Fibroblast of the conjunctiva (primary cell): ENCODE data around the gene TCAIM.

ENCODE experiments used
- DNase-seq: peaks from one replicate; pipeline ENCODE4 v3.0.0-alpha.2; 2010; ENCODE audit warnings: low read depth

The TCAIM gene, protein sequence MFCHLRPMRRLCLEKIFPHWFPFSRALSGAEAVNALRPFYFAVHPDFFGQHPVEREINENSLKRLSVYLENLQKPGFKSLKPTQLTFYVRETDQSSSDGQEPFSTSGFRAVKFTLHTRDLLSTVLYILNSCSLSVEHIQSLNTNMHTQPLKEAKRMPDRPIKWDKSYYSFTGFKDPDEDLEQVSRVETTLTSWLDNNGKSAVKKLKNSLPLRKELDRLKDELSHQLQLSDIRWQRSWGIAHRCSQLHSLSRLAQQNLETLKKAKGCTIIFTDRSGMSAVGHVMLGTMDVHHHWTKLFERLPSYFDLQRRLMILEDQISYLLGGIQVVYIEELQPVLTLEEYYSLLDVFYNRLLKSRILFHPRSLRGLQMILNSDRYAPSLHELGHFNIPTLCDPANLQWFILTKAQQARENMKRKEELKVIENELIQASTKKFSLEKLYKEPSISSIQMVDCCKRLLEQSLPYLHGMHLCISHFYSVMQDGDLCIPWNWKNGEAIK

DNA sequence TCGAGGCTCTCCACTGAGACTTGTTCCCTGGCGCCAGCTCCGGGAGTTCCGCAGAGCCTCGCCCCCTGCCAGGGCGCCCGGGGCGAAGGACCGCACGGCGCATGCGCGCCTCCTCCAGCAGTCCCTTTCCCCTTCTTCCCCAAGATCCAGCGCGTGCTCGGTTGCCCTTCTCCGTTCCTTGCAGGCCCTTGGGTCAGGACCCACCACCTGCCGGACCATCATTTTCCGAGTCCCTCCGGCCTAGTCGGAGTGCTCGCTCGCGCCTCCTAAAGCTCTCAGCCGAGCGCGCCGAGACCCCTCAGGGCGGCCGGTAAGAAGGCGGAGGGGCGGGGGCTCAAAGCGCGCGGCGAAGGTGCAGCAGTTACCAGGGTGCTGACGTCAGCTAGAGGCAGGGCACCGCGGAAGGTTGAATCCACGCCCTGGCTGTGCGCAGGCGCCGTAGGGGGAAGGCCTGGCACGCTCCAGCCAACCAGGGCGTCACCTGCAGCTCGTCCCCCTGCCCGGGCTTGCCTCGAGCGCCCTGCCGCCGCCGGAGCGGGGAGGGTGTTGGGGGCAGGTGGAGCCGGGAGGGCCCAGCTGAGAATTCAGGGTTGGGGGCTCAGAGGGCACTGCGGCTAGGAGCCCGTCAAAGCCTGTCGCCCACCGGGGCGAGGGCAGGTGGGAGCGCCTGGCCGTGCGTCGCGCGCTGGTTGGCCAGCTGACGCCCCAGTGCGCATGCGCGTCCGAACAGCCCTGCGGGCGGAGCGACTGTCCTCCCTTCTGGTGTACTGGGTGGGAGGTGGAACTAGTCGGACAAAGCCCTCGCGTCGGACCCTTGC is at the start of gene TCAIM:
Gene TCAIM, plus strand, starts transcription at position 757 of the 818 bp plus-strand sequence. CDS start 16,017 bp downstream, outside the sequence.
- DNase-seq, result peak; percentile 96

DNA sequence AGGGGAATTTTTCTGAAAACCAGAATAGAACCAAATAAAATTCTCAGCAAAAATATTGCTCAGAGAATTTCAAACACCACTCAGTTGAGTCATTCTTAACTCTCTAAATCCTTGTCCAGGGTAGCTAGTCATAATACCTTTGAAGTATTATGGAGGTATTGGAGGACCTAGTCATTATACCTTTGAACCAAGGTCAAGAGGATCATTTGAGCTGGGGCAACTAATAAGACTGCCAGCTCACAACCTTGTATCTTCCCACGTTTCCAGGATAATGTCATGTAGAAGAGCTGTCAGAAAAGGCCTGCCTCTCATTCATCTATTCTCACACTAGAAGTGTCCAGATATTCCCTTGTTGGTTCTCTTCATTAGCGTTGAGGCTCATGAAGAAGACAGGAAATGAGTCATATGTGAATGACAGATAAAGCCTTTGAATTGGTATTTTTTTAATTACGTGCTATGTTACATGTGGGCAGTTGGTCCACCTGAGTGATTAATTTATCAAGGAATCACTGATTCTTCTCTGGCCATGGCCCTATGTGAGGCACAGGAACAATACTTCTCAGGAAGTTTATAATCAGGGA is 48.6 kb upstream of the TCAIM start:
- no peak for DNase-seq

DNA sequence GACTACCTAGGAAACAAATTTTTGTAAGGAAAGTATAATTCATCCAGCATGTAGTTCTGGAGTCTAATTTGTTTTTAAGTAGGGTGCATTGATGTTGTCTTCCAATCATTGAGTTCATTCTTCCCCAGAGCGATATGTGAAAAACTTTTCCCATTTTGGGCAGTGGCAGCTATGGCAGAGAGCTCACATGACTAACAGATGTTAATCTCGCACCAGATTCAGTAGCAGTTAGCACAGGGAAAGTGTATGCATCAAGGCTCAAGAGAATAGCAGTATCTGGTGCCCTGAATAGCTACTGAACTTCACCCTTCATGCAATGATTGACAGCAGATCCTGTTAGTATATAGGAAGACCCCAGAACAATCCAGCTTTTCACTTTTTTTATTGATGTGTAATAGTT is 46.3 kb upstream of the TCAIM start:
- DNase-seq, result no peak

DNA sequence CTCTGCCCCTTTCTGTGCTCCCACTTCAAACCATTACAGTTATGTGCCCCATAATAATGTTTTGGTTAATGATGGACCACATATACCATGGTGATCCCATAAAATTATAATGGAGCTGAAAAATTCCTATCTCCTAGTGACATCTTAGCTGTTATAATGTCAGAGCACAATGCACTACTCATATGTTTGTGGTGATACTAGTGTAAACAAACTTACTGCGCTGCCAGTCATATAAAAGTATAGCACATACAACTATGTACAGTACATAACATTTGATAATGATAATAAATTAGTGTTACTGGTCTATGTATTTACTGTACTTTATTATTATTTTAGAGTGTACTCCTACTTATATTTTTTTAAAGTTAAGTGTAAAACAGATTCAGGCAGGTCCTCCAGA is 45.6 kb upstream of the TCAIM start:
- no peak for DNase-seq

DNA sequence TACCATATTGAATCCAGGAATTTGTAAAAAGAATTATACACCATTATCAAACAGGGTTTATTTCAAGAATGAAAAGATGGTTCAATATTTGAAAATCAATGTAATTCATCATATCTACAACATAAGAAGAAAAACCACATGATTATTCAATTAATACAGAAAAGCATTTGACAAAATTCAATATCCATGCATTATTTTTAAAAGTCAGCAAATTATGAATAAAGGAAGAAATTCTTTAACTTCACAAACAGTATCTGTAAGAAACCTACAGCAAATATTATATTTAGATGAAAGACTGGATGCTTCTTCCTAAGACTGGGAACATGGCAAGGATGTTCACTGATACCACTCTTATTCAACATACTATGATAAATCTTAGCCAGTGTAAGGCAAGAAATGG is 41.3 kb upstream of the TCAIM start:
- DNase-seq, result no peak

DNA sequence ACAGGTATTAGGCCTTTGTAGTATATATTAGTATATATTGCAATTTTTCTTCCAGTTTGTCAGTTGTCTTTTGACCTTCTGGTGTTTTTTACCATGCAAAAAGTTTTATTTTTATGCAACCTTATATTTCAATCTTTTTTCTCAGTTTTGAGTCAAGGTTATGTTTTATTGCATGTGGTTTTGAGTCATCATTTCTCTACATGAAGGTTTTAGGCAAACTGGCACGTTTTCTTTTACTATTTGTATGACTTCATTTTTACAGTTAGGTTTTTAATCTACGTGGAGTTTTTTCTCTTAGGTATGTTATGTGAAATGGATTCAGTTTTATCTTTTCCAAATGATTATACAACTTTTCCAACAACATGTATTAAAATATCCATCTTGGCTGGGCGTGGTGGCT is 36.8 kb upstream of the TCAIM start:
- no peak for DNase-seq

DNA sequence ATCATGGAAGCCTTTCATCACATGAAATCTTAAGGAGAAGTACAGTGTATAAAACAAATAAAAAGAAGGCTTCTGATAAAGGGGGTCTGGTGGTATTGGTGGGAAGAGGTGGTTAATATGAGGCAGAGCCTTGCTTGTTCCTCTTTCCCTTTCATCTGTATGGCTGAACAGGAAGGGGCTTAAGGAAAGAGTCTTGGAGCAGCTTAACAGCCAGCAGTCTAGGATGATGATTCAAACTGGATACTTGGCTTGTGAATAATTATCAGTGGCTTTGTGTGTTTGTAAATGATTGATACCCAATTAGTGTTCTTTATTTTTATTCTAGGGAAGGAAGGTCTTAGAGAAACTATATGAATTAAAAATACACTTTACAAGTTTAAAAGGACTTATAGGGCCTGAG is 29.1 kb upstream of the TCAIM start:
- no peak for DNase-seq

DNA sequence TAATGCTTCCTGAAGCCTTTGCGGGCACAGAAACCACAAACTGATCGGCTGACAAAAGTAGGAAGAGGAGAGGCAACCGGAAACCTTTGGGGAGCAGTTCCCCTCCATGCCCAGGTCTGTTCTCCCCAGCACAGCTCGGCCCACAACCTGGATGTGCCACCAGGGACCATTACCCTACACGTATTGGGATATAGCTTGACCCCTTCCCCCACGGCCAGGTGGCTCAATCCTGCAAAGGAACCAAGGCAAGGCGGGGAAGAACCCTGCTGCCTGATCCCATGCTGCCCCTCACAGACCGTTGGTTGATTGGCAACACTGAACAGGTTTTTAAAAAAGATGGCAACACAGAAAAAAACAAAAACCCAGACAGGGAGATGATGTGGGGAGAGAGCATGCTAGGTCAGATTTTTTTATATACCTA is 19.7 kb upstream of the TCAIM start:
- DNase-seq, result no peak

DNA sequence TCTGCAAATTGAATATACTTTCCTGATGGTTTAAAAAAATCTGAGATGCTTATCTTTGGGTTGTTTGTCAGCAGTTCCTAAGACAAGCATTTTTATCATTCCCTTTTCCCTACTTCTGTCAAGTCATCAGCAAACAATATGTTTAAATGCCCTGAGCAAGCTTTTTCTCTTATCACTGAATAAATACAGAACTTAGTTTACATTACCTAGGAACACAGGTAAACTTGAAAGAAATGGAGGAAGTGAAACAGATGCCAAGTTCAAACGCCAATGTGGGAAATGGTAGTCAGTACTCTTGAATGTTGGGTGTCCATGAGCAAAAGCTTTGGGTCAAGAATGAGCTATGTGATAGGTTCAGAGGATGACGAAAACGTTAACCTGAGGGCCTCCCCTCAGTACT is 17.2 kb upstream of the TCAIM start:
- no peak for DNase-seq

DNA sequence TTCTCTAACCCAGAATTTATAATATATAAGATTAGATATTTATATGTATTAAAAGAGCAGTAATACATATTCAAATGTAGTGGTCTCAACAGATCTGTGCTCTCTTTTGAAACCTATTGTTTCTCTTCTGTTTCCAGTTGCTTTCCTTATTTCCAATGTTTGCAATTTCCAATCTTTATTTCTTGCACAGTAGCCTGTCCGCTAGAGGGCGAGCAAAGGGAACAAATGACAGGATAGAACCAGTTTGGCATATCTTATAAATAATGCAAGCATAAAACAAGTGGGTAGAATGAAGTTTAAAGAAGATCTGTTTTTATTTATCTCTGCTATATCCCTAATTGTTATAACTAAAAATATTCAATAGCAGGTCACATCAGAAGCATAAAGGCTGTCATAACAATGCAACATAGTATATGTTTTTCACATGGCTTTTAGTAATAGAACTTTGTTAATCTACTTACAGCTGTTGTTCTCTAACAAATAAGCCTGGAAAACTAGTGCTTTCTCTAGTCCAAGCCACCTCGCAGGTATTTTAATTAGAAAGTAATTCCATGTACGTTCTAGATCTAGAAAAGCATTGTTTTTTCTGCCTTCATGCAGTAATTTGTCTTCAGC is 15.1 kb upstream of the TCAIM start:
- DNase-seq, result peak; percentile 46

DNA sequence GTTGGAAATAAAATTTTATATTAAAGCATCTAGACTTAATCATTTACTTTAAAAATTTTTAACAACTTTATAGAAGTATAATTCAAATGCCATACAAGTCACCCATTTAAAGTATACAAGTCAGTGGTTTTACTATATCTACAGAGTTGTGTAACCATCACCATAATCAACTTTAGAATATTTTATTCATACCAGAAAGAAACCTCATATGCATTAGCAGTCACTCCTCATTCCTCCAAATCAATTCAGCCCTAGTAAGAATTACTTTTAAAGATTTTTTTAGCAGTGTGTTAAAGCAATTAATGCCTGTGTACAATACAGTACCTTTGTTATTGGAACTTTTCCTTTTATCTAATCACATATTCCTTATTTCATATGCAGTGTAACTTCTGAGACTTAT is 14.0 kb upstream of the TCAIM start:
- no peak for DNase-seq

DNA sequence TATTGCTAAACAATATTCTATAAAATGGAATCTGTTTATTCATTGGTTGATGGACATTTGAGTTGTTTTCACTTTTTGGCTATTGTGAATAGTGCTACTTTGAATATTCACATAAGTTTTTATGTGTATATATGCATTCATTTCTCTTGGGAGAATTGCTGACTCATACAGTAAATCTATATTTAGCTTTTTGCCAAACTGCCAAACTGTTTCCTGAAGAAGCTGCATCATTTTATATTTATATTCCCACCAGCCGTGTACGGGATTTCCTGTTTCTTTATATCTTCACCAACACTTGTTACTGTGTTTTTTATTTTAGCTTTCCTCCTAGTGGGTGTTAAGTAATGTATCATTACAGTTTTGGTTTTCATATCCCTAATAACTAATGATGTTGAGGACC is 12.5 kb upstream of the TCAIM start:
- no peak for DNase-seq

DNA sequence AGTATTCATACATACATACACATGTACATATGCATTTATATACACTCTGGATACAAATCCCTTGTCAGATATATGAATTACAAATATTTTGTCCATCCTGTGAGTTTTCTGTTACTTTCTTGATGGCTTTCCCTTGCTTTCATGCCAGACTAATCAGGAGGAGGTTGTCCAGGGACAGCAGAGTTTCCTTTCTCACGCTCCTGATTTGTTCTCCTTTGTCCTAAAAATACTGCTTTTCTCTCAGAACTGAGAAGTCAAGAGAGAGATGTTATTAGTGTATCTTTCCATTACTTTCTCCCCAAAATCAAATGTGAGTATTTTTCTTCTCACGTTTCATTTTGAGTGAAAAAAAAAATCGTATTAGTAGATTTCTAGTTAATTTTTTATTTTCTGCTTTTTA is 12.1 kb upstream of the TCAIM start:
- DNase-seq, result no peak

DNA sequence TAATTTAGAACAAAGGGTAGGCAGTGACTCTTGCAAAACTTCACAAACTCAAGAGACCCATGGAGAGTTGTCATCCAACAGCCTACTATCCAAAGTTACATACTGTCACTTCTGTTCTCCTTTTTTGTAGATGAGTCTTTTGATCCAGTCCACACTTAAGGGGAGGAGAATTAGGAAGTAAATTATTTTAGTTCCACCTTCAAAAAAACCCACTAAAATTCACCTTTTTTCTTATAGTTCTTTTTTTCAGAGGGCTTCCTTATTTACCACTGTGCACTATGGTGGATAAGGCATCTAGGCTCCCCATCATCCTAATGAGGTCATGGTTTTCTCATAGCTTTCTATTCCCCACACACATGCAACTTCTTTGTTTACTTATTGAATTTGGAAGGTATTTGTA is 8.6 kb upstream of the TCAIM start:
- no peak for DNase-seq

DNA sequence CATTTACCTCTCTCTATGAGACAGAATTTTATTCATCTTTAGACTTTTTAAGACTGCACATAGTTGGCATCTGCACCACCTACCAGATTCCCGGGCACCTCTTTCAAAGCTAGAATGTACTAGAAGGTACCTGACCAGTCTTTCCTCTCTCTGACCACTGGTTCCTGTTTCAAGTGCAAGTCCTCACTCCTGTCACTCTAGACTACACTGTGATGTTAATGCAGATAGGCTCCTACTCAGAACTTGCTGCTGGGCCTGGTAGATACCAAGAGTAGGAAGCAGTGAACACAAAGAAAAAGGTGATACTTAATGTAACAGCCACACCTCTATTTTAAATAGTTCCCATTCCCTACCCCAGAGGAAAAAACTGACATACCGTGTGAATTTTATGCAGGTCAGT is 8.1 kb upstream of the TCAIM start:
- DNase-seq, result no peak

DNA sequence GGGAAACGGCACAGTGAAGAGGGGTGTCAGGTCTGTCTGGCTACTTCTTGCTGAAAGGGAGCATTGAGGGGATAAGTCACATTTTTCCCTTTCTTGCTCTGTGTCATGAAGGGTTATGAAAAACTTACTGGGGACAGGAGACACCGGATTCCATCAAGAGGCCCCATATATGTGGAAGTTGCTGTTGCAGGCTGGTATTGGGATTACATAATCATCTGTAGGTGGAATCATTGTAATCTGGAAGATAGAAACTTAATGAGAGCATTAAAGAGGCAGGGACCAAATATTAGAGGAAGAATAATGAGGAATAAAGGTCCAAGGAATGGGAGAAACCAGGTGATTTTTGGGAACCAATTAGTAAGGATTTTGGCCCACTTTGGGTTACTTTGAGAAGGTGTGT is 4.2 kb upstream of the TCAIM start:
- no peak for DNase-seq

DNA sequence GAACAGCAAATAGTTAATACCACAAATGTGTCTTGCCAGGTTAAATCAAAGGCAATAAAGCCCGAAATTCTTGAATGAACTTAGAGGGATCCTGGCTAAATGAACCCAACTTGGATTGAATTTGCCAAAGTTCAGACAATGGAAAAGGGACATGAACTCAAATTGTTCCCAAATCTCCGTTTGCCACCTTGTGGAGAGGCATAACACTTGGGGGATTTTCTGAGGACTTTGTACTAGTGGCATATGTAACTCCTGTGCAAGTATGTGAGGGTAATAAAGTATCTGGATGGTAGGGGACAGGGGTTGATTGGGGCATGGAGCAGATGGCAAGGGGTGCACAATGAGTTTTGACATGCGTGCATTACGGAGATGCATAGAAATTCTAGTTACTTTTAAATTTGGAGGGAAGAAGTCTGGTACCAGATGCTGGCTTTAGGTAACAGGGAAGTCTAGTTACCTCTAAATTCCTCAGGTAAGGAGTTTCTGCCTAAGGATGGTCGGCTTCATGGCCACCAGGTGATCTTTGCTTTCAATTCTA is 1.2 kb upstream of the TCAIM start:
- no peak for DNase-seq

DNA sequence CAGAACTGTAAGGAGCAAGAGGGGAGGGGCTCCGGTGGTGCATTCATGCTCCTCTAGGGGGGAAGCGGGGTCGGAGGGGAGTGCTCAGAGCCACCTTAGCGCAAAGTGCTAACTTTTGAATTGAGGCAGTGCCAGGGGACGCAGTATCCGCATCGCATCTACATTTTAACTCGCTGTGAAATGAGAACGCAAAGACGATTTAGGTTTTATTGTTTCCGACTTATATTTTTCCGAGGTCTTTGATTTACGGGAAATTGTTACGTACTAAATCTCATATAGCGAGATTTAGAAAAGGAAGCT is 212 bp downstream of the TCAIM start:
- DNase-seq, result no peak

DNA sequence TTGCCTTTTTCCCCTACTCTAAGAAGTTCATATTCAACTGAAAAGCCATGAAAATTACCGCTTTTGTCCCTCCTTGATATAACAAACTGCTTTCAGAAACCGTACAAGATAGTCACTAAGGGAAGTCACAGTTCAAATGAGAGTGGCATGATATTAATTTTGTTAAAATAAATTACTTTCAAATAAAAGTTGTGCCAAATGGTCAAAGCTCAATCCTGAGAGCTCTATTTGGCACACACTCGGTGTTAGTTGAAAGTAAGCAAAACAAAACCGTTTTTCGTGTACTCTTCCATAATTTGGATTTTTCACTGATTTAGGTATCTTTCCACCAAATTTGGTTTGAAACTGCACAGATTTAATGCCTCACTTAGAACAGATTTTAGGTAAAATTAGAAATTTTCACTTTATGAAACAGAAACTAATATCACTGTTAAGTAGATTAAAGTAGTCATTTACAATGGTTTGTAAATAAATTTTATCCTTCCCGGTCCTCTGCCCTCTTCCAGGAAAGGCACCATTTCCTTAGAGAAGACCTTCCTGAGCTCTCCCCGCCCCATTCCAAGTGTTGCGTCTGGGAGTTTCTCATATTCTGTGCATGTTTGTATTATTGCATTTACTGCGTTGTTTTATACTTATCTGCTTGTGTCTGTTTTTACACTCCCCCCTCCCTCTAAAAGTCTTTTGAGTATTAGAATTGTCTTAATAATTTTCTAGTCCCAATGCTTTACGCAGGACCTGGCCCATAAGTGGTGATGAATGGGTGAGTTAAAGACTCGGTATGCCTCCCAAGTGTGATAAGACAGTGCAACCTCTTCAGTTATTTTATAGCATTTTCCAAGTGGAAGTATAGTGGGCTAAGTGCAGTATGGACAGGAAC is 853 bp downstream of the TCAIM start:
- DNase-seq, result no peak

DNA sequence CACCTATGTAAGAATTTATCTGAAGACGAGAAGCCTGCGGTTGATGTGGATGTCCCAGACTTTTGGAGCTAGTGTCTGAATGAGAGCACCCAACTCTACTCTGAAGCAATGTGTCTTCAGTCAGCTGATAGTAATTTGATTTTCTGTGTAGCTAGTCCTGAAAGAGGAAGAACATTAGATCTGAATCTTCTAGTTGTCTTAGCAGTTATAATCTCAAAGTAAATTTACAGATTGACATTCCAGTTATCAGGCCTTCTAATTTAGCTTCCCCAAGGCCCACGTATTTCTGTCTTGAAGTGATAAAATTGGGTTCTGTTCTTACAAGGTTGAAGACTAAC is 1.5 kb downstream of the TCAIM start:
- no peak for DNase-seq

DNA sequence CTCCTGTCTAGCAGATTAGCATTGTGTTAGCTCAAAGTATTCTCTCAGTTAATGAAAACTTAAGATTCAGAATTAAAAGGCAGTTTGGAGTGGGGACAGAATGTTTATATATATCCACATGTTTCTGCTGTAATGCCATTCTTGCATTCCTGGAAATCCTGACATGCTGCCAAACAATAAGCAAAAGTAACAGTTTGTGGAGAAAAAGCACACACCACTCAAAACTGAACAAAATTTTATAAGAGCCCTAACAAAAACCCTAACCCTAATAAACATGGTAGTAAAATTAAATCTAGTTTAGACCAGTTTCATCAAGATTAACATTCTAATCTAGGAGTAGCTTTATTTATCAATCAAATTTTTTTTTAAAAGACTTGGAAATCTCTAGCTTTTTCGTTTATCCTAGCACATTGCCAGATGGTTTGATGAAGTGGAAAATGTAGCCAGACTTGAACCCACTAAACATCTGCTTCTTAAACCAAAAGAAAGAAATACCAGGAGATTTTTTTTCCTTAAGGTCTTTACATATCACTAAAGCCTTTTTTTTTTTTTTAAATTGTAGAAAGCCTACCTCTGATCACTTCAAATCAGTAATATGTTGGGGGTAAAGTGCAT is 3.7 kb downstream of the TCAIM start:
- DNase-seq, result peak; percentile 54
